Astrocyte (in vitro differentiated cells and primary cell): ENCODE results near the gene ZNF516. TPM values are rescaled to one million over a fixed set of nuclear protein-coding genes. Genes with fewer than 3 reads are reported as not detected.

Experiments
- DNase-seq: peaks from one replicate; pipeline ENCODE4 v3.0.0-alpha.2; 2010; ENCODE audit warnings: low read depth
- FAIRE-seq: peaks from 2 replicates; lab custom pipeline; 2011; peaks lifted over from hg19 to GRCh38; lab: Jason Lieb, UNC
- H2AFZ ChIP-seq: 2 replicates; pipeline ENCODE4 v1.6.0; 2012; ENCODE audit warnings: low read depth, low read length, inconsistent platforms
- H3K27ac ChIP-seq: 2 replicates; pipeline ENCODE4 v1.5.1; 2011; ENCODE audit warnings: low read depth, low read length, inconsistent platforms
- H3K27me3 ChIP-seq: 2 replicates; pipeline ENCODE4 v1.6.0; 2011; ENCODE audit warnings: low read length, inconsistent platforms; ENCODE audit not compliant: insufficient read depth
- H3K36me3 ChIP-seq: 2 replicates; pipeline ENCODE4 v1.5.1; 2011; ENCODE audit warnings: low read length, inconsistent platforms; ENCODE audit not compliant: insufficient read depth
- H3K4me1 ChIP-seq: 2 replicates; pipeline ENCODE4 v1.5.1; 2011; ENCODE audit warnings: low read length, inconsistent platforms; ENCODE audit not compliant: insufficient read depth
- H3K4me2 ChIP-seq: 2 replicates; pipeline ENCODE4 v1.6.0; 2012; ENCODE audit warnings: low read length, inconsistent platforms
- H3K4me3 ChIP-seq: 2 replicates; pipeline ENCODE4 v1.5.1; 2011; ENCODE audit warnings: low read depth, mild to moderate bottlenecking, low read length, inconsistent platforms; ENCODE audit not compliant: insufficient read depth
- H3K79me2 ChIP-seq: 2 replicates; pipeline ENCODE4 v1.6.0; 2012; ENCODE audit warnings: mild to moderate bottlenecking, low read length, inconsistent platforms; ENCODE audit not compliant: insufficient read depth
- H3K9ac ChIP-seq: 2 replicates; pipeline ENCODE4 v1.6.0; 2012; ENCODE audit warnings: mild to moderate bottlenecking, low read length, inconsistent platforms
- H3K9me3 ChIP-seq: 2 replicates; pipeline ENCODE4 v1.5.1; 2012; ENCODE audit warnings: low read depth, mild to moderate bottlenecking, low read length, inconsistent platforms; ENCODE audit not compliant: insufficient read depth
- H4K20me1 ChIP-seq: 2 replicates; pipeline ENCODE4 v1.6.0; 2012; ENCODE audit warnings: low read length, inconsistent platforms; ENCODE audit not compliant: insufficient read depth
- H3K27ac Mint-ChIP-seq: one replicate; pipeline ENCODE4 v1.8.0; 2021; ENCODE audit warnings: mild to moderate bottlenecking, mixed read lengths; ENCODE audit not compliant: unreplicated experiment
- H3K27me3 Mint-ChIP-seq: one replicate; pipeline ENCODE4 v1.8.0; 2021; ENCODE audit warnings: low read depth, mixed read lengths; ENCODE audit not compliant: unreplicated experiment
- H3K36me3 Mint-ChIP-seq: one replicate; pipeline ENCODE4 v1.8.0; 2021; ENCODE audit warnings: low read depth, mixed read lengths; ENCODE audit not compliant: unreplicated experiment
- H3K4me1 Mint-ChIP-seq: one replicate; pipeline ENCODE4 v1.8.0; 2021; ENCODE audit warnings: low read depth, mixed read lengths; ENCODE audit not compliant: unreplicated experiment
- H3K4me3 Mint-ChIP-seq: one replicate; pipeline ENCODE4 v1.8.0; 2021; ENCODE audit warnings: mild to moderate bottlenecking, moderate library complexity, mixed read lengths; ENCODE audit not compliant: unreplicated experiment
- H3K9me3 Mint-ChIP-seq: one replicate; pipeline ENCODE4 v1.8.0; 2021; ENCODE audit warnings: mild to moderate bottlenecking, mixed read lengths; ENCODE audit not compliant: unreplicated experiment
- EZH2 ChIP-seq: IDR thresholded peaks from 2 replicates; pipeline ENCODE4 v1.6.1; 2012; ENCODE audit warnings: mild to moderate bottlenecking, low read length, inconsistent platforms; ENCODE audit not compliant: insufficient read depth
- total RNA-seq: library from RNA; stranded (reverse); gene quantifications from 2 replicates; pipeline ENCODE4 v1.2.1, GENCODE V29; 2021
- TF ChIP-seq, protein P1 (sequence below): IDR thresholded peaks from 2 replicates; pipeline ENCODE4 v1.5.1; 2011; ENCODE audit warnings: low read depth, mild to moderate bottlenecking, inconsistent platforms, low read length, moderate library complexity; ENCODE audit not compliant: insufficient read depth

Gene ZNF516
- total RNA-seq, 1 donor from 2014 or later, result 59.8 TPM

DNA sequence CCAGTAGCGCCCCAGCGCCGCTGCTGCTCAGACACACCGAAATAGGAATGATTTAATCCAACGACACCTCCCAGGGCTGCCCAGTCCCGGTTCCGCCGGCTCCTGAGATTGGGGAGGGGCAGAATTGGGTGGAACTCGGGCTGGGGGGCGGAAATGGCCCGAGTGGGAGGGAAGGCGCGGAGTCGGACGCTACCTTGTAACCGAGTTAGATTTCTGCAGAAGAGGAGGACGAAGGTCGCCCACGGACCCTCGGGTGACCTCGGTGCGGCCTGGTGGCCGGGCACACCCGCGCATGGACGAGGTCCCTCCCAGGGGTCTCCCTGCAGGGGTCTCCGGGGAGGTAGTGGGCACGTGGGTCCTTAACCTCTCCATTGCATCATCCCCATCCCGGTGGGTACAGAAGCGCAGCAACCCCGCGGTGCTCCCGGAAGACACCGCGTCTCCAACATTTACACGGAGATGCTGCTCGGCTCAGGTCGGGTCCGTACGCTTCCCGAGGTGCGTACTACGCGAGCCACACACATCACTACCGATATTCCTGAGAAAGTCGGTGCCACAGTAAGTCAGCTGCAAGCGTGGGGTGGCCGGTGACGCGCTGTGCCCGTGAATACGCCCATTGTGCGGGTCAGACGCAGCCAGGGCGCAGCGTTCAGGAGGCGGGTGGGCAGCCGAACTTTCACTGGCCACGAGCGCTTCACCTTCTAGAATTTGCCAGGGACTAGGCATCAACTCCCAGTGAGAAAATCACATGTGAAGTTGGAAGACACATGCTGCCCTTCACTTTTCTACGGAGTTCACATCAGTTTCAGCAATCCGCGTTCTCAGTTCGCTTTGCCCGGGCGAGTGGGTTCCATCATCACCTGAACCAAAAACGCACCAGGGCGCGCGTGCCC, 3.0 kb downstream of the ZNF516 start:
- Histone ChIP-seq H2AFZ (peak overlapping the region; percentile 75), H3K27me3 (no peaks in the 10 kb centered on the region), H3K36me3 (no peaks in the 10 kb centered on the region), H3K9ac (peak overlapping the region; percentile 80), H3K27ac (peak overlapping the region; percentile 61), H3K9me3 (no peaks in the 10 kb centered on the region), H3K4me1 (peaks cover 18% of the 10 kb centered on the region), H4K20me1 (peaks cover 34% of the 10 kb centered on the region), H3K79me2 (peaks cover 48% of the 10 kb centered on the region), H3K4me3 (peak overlapping the region; percentile 85), H3K4me2 (peak overlapping the region; percentile 97)
- FAIRE-seq (no peak), DNase-seq (peak; percentile 40)
- Mint-ChIP-seq H3K27me3 (no peaks in the 10 kb centered on the region), H3K36me3 (no peaks in the 10 kb centered on the region), H3K9me3 (no peaks in the 10 kb centered on the region), H3K4me1 (peaks cover 26% of the 10 kb centered on the region), H3K4me3 (peak overlapping the region; percentile 90), H3K27ac (peak overlapping the region; percentile 87)
- TF ChIP-seq, protein P1, sequence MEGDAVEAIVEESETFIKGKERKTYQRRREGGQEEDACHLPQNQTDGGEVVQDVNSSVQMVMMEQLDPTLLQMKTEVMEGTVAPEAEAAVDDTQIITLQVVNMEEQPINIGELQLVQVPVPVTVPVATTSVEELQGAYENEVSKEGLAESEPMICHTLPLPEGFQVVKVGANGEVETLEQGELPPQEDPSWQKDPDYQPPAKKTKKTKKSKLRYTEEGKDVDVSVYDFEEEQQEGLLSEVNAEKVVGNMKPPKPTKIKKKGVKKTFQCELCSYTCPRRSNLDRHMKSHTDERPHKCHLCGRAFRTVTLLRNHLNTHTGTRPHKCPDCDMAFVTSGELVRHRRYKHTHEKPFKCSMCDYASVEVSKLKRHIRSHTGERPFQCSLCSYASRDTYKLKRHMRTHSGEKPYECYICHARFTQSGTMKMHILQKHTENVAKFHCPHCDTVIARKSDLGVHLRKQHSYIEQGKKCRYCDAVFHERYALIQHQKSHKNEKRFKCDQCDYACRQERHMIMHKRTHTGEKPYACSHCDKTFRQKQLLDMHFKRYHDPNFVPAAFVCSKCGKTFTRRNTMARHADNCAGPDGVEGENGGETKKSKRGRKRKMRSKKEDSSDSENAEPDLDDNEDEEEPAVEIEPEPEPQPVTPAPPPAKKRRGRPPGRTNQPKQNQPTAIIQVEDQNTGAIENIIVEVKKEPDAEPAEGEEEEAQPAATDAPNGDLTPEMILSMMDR, result no peak
- TF ChIP-seq EZH2, result no peak

DNA sequence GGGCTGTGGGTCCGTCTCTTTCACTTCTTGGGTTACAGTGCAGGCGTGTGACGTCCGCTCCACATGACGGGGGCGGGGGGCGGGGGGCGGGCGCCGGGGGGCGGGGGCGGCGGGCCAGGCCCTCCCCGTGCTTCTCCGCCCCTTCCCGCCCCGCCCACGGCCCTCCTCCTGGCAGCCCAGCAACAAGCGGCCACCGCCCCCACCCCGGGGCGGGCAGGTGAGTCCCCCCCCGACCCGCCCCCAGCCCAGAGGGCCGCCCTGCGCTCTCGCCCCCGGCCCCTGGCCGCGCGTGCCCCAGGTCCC, 3.6 kb downstream of the ZNF516 start:
- peak; percentile 51 for DNase-seq
- Histone ChIP-seq H3K9me3 (no peaks in the 10 kb centered on the region), H3K9ac (peak overlapping the region; percentile 80), H3K27me3 (no peaks in the 10 kb centered on the region), H3K36me3 (no peaks in the 10 kb centered on the region), H2AFZ (peak overlapping the region; percentile 75), H3K4me3 (peak overlapping the region; percentile 85), H3K4me2 (peak overlapping the region; percentile 97), H3K79me2 (peaks cover 54% of the 10 kb centered on the region), H4K20me1 (peaks cover 37% of the 10 kb centered on the region), H3K4me1 (peaks cover 18% of the 10 kb centered on the region), H3K27ac (peak overlapping the region; percentile 61)
- peak overlapping the region; percentile 90 for H3K4me3 Mint-ChIP-seq
- no peaks in the 10 kb centered on the region for H3K27me3 Mint-ChIP-seq
- TF ChIP-seq EZH2, result no peak
- TF ChIP-seq, protein P1, result no peak
- H3K27ac Mint-ChIP-seq, result no peak overlapping the region
- no peaks in the 10 kb centered on the region for H3K36me3 Mint-ChIP-seq
- peaks cover 31% of the 10 kb centered on the region for H3K4me1 Mint-ChIP-seq
- FAIRE-seq, result no peak
- no peaks in the 10 kb centered on the region for H3K9me3 Mint-ChIP-seq
